Mucosa of rectum (tissue), 2 donors: ENCODE results near the gene RUBCN.

Experiments used
- H3K27ac ChIP-seq, 2 donors: one replicate each; pipeline ENCODE4 v1.7.0; 2013; ENCODE audit warnings: inconsistent platforms in 2 of 2, low read depth in 2 of 2, low read length in 2 of 2
- H3K27me3 ChIP-seq, 2 donors: one replicate each; pipeline ENCODE4 v1.7.0; 2013; ENCODE audit warnings: low read length in 2 of 2; ENCODE audit not compliant: control insufficient read depth in 2 of 2, insufficient read depth in 2 of 2
- H3K36me3 ChIP-seq, 2 donors: one replicate each; pipeline ENCODE4 v1.7.0; 2013; ENCODE audit warnings: low read length in 2 of 2; ENCODE audit not compliant: control insufficient read depth in 2 of 2, insufficient read depth in 2 of 2
- H3K4me1 ChIP-seq, 2 donors: one replicate each; pipeline ENCODE4 v1.7.0; 2013; ENCODE audit warnings: low read length in 2 of 2, mild to moderate bottlenecking in 1 of 2; ENCODE audit not compliant: control insufficient read depth in 2 of 2, insufficient read depth in 2 of 2
- H3K4me3 ChIP-seq, 2 donors: one replicate each; pipeline ENCODE4 v1.7.0; 2013; ENCODE audit warnings: low read length in 2 of 2
- H3K9ac ChIP-seq, 2 donors: one replicate each; pipeline ENCODE4 v1.7.0; 2013; ENCODE audit warnings: low read length in 2 of 2, low read depth in 1 of 2, mild to moderate bottlenecking in 1 of 2
- H3K9me3 ChIP-seq, 2 donors: one replicate each; pipeline ENCODE4 v1.7.0; 2013; ENCODE audit warnings: low read length in 2 of 2; ENCODE audit not compliant: control insufficient read depth in 2 of 2
- donor health status: healthy.
- donor health status: Normal muscosa, but diverticular disease.

Gene RUBCN

GRCh38 chr3:197736491-197737318 lies at the start of gene RUBCN:
Gene RUBCN (minus strand): TSS chr3:197736904. CDS start chr3:197736719, 185 bp downstream.
- no peaks in the 10 kb centered on the region for H3K36me3 ChIP-seq
- no peaks in the 10 kb centered on the region for H3K27me3 ChIP-seq
- H3K9ac ChIP-seq, result peak within 1 kb of the TSS; percentile 80
- H3K27ac ChIP-seq, result peak within 1 kb of the TSS; percentile 74 to 90
- H3K4me1 ChIP-seq, result peaks cover 8 to 17% of the 10 kb centered on the region in 2 donors
- peak within 1 kb of the TSS; percentile 84 to 87 for H3K4me3 ChIP-seq
- no peaks in the 10 kb centered on the region for H3K9me3 ChIP-seq

- Histone ChIP-seq H3K27ac (no peak overlapping the region), H3K4me3 (no peak overlapping the region), H3K4me1 (no peaks in the 10 kb centered on the region), H3K36me3 (peaks cover 22 to 29% of the 10 kb centered on the region in 2 donors), H3K27me3 (no peaks in the 10 kb centered on the region), H3K9me3 (no peaks in the 10 kb centered on the region), H3K9ac (no peak overlapping the region)
Measured at GRCh38 chr3:197784019-197784585, 47.4 kb upstream of the RUBCN start.

GRCh38 chr3:197782230-197782629 lies 45.5 kb upstream of the RUBCN start:
- no peaks in the 10 kb centered on the region for H3K27me3 ChIP-seq
- H3K4me1 ChIP-seq, result no peaks in the 10 kb centered on the region
- no peaks in the 10 kb centered on the region for H3K9me3 ChIP-seq
- H3K9ac ChIP-seq, result no peak overlapping the region
- no peak overlapping the region for H3K27ac ChIP-seq
- H3K36me3 ChIP-seq, result peaks cover 36 to 42% of the 10 kb centered on the region in 2 donors
- no peak overlapping the region for H3K4me3 ChIP-seq

- Histone ChIP-seq H3K36me3 (peaks cover 41 to 51% of the 10 kb centered on the region in 2 donors), H3K4me3 (no peak overlapping the region), H3K9me3 (no peaks in the 10 kb centered on the region), H3K27me3 (no peaks in the 10 kb centered on the region), H3K9ac (no peak overlapping the region), H3K4me1 (no peaks in the 10 kb centered on the region), H3K27ac (no peak overlapping the region)
Measured at GRCh38 chr3:197775317-197775716, 38.6 kb upstream of the RUBCN start.

- Histone ChIP-seq H3K36me3 (peaks cover 32 to 34% of the 10 kb centered on the region in 2 donors), H3K4me3 (no peak overlapping the region), H3K4me1 (no peaks in the 10 kb centered on the region), H3K9ac (no peak overlapping the region), H3K27ac (no peak overlapping the region), H3K9me3 (no peaks in the 10 kb centered on the region), H3K27me3 (no peaks in the 10 kb centered on the region)
Measured at GRCh38 chr3:197761784-197762183, 25.1 kb upstream of the RUBCN start.

- Histone ChIP-seq H3K36me3 (peaks cover 28 to 29% of the 10 kb centered on the region in 2 donors), H3K9ac (no peak overlapping the region), H3K9me3 (no peaks in the 10 kb centered on the region), H3K4me1 (peaks cover 0 to 2% of the 10 kb centered on the region in 2 donors), H3K27ac (no peak overlapping the region), H3K27me3 (no peaks in the 10 kb centered on the region), H3K4me3 (no peak overlapping the region)
Measured at GRCh38 chr3:197758512-197758911, 21.8 kb upstream of the RUBCN start.

- Histone ChIP-seq H3K4me3 (no peak overlapping the region), H3K27ac (no peak overlapping the region), H3K9me3 (no peaks in the 10 kb centered on the region), H3K4me1 (peaks cover 5 to 8% of the 10 kb centered on the region in 2 donors), H3K9ac (no peak overlapping the region), H3K36me3 (peaks cover 23 to 24% of the 10 kb centered on the region in 2 donors), H3K27me3 (no peaks in the 10 kb centered on the region)
Measured at GRCh38 chr3:197756704-197757103, 20.0 kb upstream of the RUBCN start.

- H3K27me3 ChIP-seq, result no peaks in the 10 kb centered on the region
- no peak overlapping the region for H3K27ac ChIP-seq
- peaks cover 2 to 13% of the 10 kb centered on the region in 2 donors for H3K36me3 ChIP-seq
- no peak overlapping the region for H3K4me3 ChIP-seq
- H3K9ac ChIP-seq, result no peak overlapping the region
- H3K4me1 ChIP-seq, result peaks cover 17 to 18% of the 10 kb centered on the region in 2 donors
- no peaks in the 10 kb centered on the region for H3K9me3 ChIP-seq
Measured at GRCh38 chr3:197753263-197753662, 16.6 kb upstream of the RUBCN start.

- Histone ChIP-seq H3K27me3 (no peaks in the 10 kb centered on the region), H3K4me1 (peaks cover 17 to 18% of the 10 kb centered on the region in 2 donors), H3K36me3 (peaks cover 2 to 7% of the 10 kb centered on the region in 2 donors), H3K9ac (no peak overlapping the region), H3K9me3 (no peaks in the 10 kb centered on the region), H3K27ac (no peak overlapping the region), H3K4me3 (peak overlapping the region in 1 of 2 donors; percentile 9)
Measured at GRCh38 chr3:197752107-197752506, 15.4 kb upstream of the RUBCN start.
